A549 (cell line): ENCODE measurements around the gene YKT6. TPM values are rescaled to one million over a fixed set of nuclear protein-coding genes. Genes with fewer than 3 reads are reported as not detected.
A peak's percentile ranks its signal among the peaks of the same experiment; 100 is the strongest.

ENCODE experiments used
- ATAC-seq, 2 experiments: fragments of 200-7000 bp in 1 of 2; fragments of >200 bp in 1 of 2; cut with Nextera tagmentation in 1 of 2; cut with Tn5 transposase in 1 of 2; 3 replicates each; pipeline versions ENCODE4 v1.8.0 to v1.9.1; 2018 to 2020; ENCODE audit warnings: mild to moderate bottlenecking in 1 of 2, moderate library complexity in 1 of 2
- CTCF ChIA-PET: fragments of 300-600 bp; sonication (Branson Sonifier 250); formaldehyde crosslinking; extraction: SDS; loops from one replicate; lab custom pipeline; 2021; ENCODE audit warnings: antibody characterized with exemption, inconsistent platforms; lab: Yijun Ruan, JAX
- POLR2A ChIA-PET: fragments of 350-600 bp; formaldehyde crosslinking; extraction: SDS; loops from one replicate; lab custom pipeline; 2021; ENCODE audit warnings: antibody characterized with exemption, inconsistent platforms; lab: Yijun Ruan, JAX
- DNase-seq, 2 experiments: peaks; one replicate each; pipeline versions ENCODE4 v3.0.0 to v3.0.0-alpha.2; 2011 to 2016; ENCODE audit warnings: low read depth in 1 of 2, low spot score in 1 of 2
- FAIRE-seq: peaks from 2 replicates; lab custom pipeline; 2011; peaks lifted over from hg19 to GRCh38; lab: Jason Lieb, UNC
- H3K27ac ChIP-seq, 2 experiments: fragments of >200 bp; sonication (Bioruptor Twin); formaldehyde crosslinking; 3 replicates each; pipeline ENCODE4 v1.5.1; 2016 to 2017
- H3K4me1 ChIP-seq: fragments of >200 bp; sonication (Bioruptor Twin); formaldehyde crosslinking; 3 replicates; pipeline ENCODE4 v1.6.1; 2016
- H3K4me2 ChIP-seq: fragments of >200 bp; sonication (Bioruptor Twin); formaldehyde crosslinking; 3 replicates; pipeline ENCODE4 v1.6.1; 2016
- H3K4me3 ChIP-seq: fragments of >200 bp; sonication (Bioruptor Twin); formaldehyde crosslinking; 3 replicates; pipeline ENCODE4 v1.5.1; 2016
- H3K9me3 ChIP-seq: fragments of >200 bp; sonication (Bioruptor Twin); formaldehyde crosslinking; 3 replicates; pipeline ENCODE4 v1.6.1; 2016
- CHD4 ChIP-seq: fragments of 200-600 bp; sonication (generic); IDR thresholded peaks from 2 replicates; pipeline ENCODE4 v1.6.1; 2016; ENCODE audit warnings: antibody characterized with exemption, mild to moderate bottlenecking, borderline replicate concordance
- GATA3 ChIP-seq: IDR thresholded peaks from 2 replicates; pipeline ENCODE4 v1.6.1; 2012; ENCODE audit warnings: borderline replicate concordance
- HDAC2 ChIP-seq: fragments of 200-600 bp; sonication (generic); IDR thresholded peaks from 2 replicates; pipeline ENCODE4 v1.6.1; 2016
- HES2 ChIP-seq: fragments of >200 bp; sonication (Bioruptor Twin); formaldehyde crosslinking; IDR thresholded peaks from 2 replicates; pipeline ENCODE4 v1.6.1; 2016
- HEYL ChIP-seq: fragments of 250-450 bp; sonication (Bioruptor Pico); IDR thresholded peaks from 2 replicates; pipeline ENCODE4 v1.8.0; 2021; ENCODE audit warnings: mild to moderate bottlenecking, moderate library complexity
- JUNB ChIP-seq: fragments of >200 bp; sonication (Bioruptor Twin); formaldehyde crosslinking; IDR thresholded peaks from 2 replicates; pipeline ENCODE4 v1.6.1; 2016
- KDM5A ChIP-seq: fragments of 200-600 bp; sonication (generic); IDR thresholded peaks from 2 replicates; pipeline ENCODE4 v1.6.1; 2016; ENCODE audit warnings: antibody characterized with exemption, mild to moderate bottlenecking
- NFE2L2 ChIP-seq: fragments of 150-350 bp; conservative IDR thresholded peaks from 2 replicates; pipeline ENCODE4 v1.6.1; 2014; ENCODE audit warnings: low read length
- NR3C1 ChIP-seq: fragments of >200 bp; sonication (Bioruptor Twin); formaldehyde crosslinking; IDR thresholded peaks from 3 replicates; pipeline ENCODE4 v1.6.1; 2017
- RCOR1 ChIP-seq: fragments of 150-350 bp; IDR thresholded peaks from 2 replicates; pipeline ENCODE4 v1.6.1; 2014; ENCODE audit warnings: antibody characterized with exemption, low read length, low read depth
- RNF2 ChIP-seq: fragments of 200-600 bp; sonication (generic); IDR thresholded peaks from 2 replicates; pipeline ENCODE4 v1.6.1; 2016; ENCODE audit warnings: low read depth, mild to moderate bottlenecking, antibody characterized with exemption, moderate library complexity, borderline replicate concordance
- TFCP2L1 ChIP-seq: fragments of 250-450 bp; sonication (Bioruptor Pico); IDR thresholded peaks from 2 replicates; pipeline ENCODE4 v1.5.0; 2021; ENCODE audit warnings: mild to moderate bottlenecking
- ZC3H11A ChIP-seq: fragments of 450-650 bp; IDR thresholded peaks from 2 replicates; pipeline ENCODE4 v1.6.1; 2014; ENCODE audit warnings: antibody characterized with exemption, mild to moderate bottlenecking
- ZFP36 ChIP-seq: fragments of 450-650 bp; IDR thresholded peaks from 2 replicates; pipeline ENCODE4 v1.6.1; 2014; ENCODE audit warnings: borderline replicate concordance; ENCODE audit not compliant: partially characterized antibody
- ZSCAN20 ChIP-seq: fragments of 250-450 bp; sonication (Bioruptor Pico); IDR thresholded peaks from 2 replicates; pipeline ENCODE4 v1.8.0; 2022; ENCODE audit warnings: mild to moderate bottlenecking, moderate library complexity
- WGBS: methylation state at CpG from one replicate; pipeline ENCODE4 v1.1.6; 2017; ENCODE audit errors: missing lambda C conversion rate; 5-methylcytosine and 5-hydroxymethylcytosine counted together
- polyA plus RNA-seq, 4 experiments: library from polyadenylated mRNA; depleted of rRNA in 3 of 4; stranded (reverse); fragments of >200 nt; fragmentation: RNase III in 1 of 4; extraction: RNeasy Plus Mini Kit Qiagen cat#74134 plus additional on column Dnase treatment in 1 of 4; gene quantifications; 2 replicates in 3 of 4; 3 replicates in 1 of 4; pipeline ENCODE4 v1.2.3, GENCODE V29; 2011 to 2017
- TF ChIP-seq, protein P1 (sequence below): fragments of >200 bp; sonication (Bioruptor Twin); formaldehyde crosslinking; IDR thresholded peaks from 3 replicates; pipeline ENCODE4 v1.6.1; 2016

YKT6 gene
- polyA plus RNA-seq, 2 of the 4 experiments (the other 2 are of a cell fraction) = 113 to 130 TPM

- TF ChIP-seq KDM5A (no peak), NR3C1 (no peak), RNF2 (no peak), GATA3 (no peak), JUNB (no peak), ZSCAN20 (CRISPR knock-in tag) (no peak), TFCP2L1 (no peak)
- TF ChIP-seq, protein P1, sequence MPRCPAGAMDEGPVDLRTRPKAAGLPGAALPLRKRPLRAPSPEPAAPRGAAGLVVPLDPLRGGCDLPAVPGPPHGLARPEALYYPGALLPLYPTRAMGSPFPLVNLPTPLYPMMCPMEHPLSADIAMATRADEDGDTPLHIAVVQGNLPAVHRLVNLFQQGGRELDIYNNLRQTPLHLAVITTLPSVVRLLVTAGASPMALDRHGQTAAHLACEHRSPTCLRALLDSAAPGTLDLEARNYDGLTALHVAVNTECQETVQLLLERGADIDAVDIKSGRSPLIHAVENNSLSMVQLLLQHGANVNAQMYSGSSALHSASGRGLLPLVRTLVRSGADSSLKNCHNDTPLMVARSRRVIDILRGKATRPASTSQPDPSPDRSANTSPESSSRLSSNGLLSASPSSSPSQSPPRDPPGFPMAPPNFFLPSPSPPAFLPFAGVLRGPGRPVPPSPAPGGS = no peak
These were observed 22.7 kb downstream of the YKT6 start (continued) for GRCh38 chr7:44223362-44224079.

- Histone ChIP-seq H3K27ac (no peak overlapping the region), H3K4me1 (no peaks in the 10 kb centered on the region), H3K4me3 (no peak overlapping the region), H3K9me3 (no peaks in the 10 kb centered on the region), H3K4me2 (no peak overlapping the region)
- FAIRE-seq = no peak
- no peak for TF ChIP-seq ZFP36
- TF ChIP-seq KDM5A = no peak
- no peak for TF ChIP-seq HDAC2
- no peak for ATAC-seq
- POLR2A ChIA-PET = no interaction called here
- 61% methylated on average over 17 of the region's 18 CpGs for WGBS
- CTCF ChIA-PET = interaction anchor here (1.4 to 2.2 kb wide), 3 partner anchors 10 to 341 kb away, joined by 5 to 13 read pairs (median 5); no protein-coding TSS in a partner anchor
- DNase-seq = no peak
These were observed 23.5 kb downstream of the YKT6 start for GRCh38 chr7:44224080-44224973.

GRCh38 chr7:44224974-44225565, 24.3 kb downstream of the YKT6 start:
- no peak for ATAC-seq
- ChIA-PET CTCF (interaction anchor here (1.4 to 2.2 kb wide), 3 partner anchors 11 to 340 kb away, joined by 5 to 13 read pairs (median 5); no protein-coding TSS in a partner anchor), POLR2A (no interaction called here)
- TF ChIP-seq ZC3H11A (no peak), RNF2 (no peak), JUNB (no peak)
- FAIRE-seq = no peak
- no peak for DNase-seq
- Histone ChIP-seq H3K27ac (no peak overlapping the region), H3K9me3 (no peaks in the 10 kb centered on the region), H3K4me3 (no peak overlapping the region), H3K4me2 (no peak overlapping the region), H3K4me1 (no peaks in the 10 kb centered on the region)
- 81% methylated on average over 5 of the region's 10 CpGs for WGBS

DNA sequence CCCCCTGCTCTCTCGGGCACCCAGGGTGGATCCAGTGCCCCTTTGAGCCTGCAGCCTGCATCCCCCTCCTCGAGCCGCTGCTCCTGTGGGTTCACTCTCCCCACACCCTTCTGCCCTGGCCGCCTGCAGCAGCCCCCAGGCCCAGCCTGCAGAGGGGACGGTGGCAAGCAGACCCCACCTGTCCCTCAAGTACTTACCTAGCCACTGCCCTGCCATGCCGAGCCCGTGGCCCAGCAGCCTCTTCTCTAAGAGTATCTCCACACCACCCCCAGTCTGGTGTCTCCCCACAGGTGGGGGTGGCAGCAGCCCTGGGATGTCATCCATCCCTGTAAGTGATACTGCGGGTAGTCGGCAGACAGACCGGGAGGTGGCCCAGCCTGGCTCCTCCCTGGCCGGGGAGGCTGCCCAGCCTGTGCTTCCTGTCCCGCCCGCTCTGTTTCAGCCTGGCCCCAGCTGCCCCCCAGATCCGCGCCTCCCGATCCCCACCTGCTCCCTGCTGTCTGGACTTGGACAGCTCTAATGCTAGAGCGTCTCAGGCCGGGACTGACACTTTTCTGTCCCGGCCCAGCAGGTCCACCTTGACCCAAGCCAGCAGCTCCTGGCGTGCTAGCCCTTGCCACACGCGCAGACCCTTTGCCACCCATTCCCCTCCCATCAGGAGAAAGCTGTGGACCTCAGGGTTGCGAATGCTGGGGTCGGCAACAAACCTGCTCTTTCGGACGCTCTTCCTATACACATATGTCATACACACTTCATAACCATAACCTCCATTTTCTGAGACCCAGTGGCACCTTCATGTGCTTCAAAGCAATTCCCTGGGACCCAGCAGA, 25.0 kb downstream of the YKT6 start:
- ATAC-seq (peak in 1 of 2 experiments; percentile 29; a peak in 3 of 6 replicates), DNase-seq (no peak), FAIRE-seq (no peak)
- whole genome bisulfite sequencing = 58% methylated on average over 20 of the region's 26 CpGs
- no peak overlapping the region for H3K4me3 ChIP-seq
- CTCF ChIA-PET = interaction anchor here (1.4 to 2.0 kb wide), 2 partner anchors 11 to 15 kb away, joined by 5 to 13 read pairs; no protein-coding TSS in a partner anchor
- POLR2A ChIA-PET = no interaction called here
- no peak overlapping the region for H3K4me2 ChIP-seq
- no peak overlapping the region for H3K27ac ChIP-seq
- H3K9me3 ChIP-seq = no peaks in the 10 kb centered on the region
- no peaks in the 10 kb centered on the region for H3K4me1 ChIP-seq
- TF ChIP-seq HEYL (no peak), CHD4 (no peak), RCOR1 (no peak), HES2 (no peak), GATA3 (no peak), TFCP2L1 (no peak), NFE2L2 (no peak)
